Right lobe of liver (tissue), 4 donors: ENCODE data around the gene PHF20.

Experiments used
- POLR2A ChIP-seq: fragments of 450-650 bp; IDR thresholded peaks from one replicate; pipeline ENCODE4 v1.6.1; 2017; ENCODE audit warnings: antibody characterized with exemption, mild to moderate bottlenecking
- TF ChIP-seq, protein P1 (sequence below), 4 donors: fragments of 200-600 bp in 3 of 4; fragments of 450-650 bp in 1 of 4; IDR thresholded peaks; one replicate each; pipeline versions ENCODE4 v1.5.1 to v1.8.0; 2016 to 2022; ENCODE audit warnings: antibody characterized with exemption in 4 of 4, mild to moderate bottlenecking in 2 of 4
- donor health status: DM: no; HTN: no; CAD: no.
- donor health status: DM: no; HTN: no; CAD: no.
- donor health status: DM: no; HTN: yes; CAD: no.

DNA sequence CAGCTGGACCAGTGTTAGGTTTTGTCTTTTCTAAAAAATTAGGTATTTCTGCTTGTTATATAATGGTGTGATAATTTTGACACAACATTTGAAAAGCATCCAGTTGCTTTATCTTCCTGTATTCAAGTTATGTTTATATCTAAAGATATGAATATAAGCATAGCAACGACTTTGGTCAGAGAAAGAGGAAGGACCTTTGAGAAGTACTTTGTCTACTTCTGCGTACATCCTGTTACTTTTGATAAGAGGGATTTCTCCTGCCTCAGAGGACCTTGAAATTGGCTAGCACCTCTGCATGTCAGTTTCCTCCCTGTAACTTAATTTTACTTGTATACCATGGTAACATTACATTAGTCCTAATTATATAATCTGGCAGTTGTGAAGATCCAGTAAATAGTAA, 24.8 kb downstream of the PHF20 start:
- TF ChIP-seq, protein P1, sequence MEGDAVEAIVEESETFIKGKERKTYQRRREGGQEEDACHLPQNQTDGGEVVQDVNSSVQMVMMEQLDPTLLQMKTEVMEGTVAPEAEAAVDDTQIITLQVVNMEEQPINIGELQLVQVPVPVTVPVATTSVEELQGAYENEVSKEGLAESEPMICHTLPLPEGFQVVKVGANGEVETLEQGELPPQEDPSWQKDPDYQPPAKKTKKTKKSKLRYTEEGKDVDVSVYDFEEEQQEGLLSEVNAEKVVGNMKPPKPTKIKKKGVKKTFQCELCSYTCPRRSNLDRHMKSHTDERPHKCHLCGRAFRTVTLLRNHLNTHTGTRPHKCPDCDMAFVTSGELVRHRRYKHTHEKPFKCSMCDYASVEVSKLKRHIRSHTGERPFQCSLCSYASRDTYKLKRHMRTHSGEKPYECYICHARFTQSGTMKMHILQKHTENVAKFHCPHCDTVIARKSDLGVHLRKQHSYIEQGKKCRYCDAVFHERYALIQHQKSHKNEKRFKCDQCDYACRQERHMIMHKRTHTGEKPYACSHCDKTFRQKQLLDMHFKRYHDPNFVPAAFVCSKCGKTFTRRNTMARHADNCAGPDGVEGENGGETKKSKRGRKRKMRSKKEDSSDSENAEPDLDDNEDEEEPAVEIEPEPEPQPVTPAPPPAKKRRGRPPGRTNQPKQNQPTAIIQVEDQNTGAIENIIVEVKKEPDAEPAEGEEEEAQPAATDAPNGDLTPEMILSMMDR (IDR thresholded peaks at IDR 0.05): no peak
- no peak for TF ChIP-seq POLR2A
